ENCODE results near the gene CSMD2. TPM values are rescaled to one million over a fixed set of nuclear protein-coding genes. Genes with fewer than 3 reads are reported as not detected.

CSMD2 gene
- total and polyA plus RNA-seq, 12 donors, result 0.35 to 5.1 (median 1.5) TPM

DNA sequence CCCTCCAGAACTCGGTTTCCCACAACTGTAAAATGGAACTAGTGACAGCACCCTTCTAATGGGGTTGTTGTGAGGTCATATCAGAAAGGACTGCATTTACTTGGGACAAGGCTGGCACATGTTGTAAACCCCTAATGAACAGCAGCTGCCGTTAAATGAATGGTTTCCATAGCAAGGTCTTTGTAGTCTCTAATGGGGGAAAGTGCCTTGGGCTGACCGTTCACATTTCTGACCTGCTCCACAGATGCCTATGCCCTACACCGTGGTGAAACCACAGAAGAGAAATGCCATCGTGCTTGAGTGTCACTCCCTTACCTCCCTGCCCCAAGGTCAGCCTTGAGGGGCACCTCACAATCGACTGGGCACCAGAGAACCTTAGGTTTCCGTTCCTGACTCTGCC is 549.5 kb downstream of the CSMD2 start:
- TF ChIP-seq POLR2A (IDR thresholded peaks at IDR 0.05), result no peak
- TF ChIP-seq, protein P1, sequence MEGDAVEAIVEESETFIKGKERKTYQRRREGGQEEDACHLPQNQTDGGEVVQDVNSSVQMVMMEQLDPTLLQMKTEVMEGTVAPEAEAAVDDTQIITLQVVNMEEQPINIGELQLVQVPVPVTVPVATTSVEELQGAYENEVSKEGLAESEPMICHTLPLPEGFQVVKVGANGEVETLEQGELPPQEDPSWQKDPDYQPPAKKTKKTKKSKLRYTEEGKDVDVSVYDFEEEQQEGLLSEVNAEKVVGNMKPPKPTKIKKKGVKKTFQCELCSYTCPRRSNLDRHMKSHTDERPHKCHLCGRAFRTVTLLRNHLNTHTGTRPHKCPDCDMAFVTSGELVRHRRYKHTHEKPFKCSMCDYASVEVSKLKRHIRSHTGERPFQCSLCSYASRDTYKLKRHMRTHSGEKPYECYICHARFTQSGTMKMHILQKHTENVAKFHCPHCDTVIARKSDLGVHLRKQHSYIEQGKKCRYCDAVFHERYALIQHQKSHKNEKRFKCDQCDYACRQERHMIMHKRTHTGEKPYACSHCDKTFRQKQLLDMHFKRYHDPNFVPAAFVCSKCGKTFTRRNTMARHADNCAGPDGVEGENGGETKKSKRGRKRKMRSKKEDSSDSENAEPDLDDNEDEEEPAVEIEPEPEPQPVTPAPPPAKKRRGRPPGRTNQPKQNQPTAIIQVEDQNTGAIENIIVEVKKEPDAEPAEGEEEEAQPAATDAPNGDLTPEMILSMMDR (IDR thresholded peaks at IDR 0.05), result no peak

DNA sequence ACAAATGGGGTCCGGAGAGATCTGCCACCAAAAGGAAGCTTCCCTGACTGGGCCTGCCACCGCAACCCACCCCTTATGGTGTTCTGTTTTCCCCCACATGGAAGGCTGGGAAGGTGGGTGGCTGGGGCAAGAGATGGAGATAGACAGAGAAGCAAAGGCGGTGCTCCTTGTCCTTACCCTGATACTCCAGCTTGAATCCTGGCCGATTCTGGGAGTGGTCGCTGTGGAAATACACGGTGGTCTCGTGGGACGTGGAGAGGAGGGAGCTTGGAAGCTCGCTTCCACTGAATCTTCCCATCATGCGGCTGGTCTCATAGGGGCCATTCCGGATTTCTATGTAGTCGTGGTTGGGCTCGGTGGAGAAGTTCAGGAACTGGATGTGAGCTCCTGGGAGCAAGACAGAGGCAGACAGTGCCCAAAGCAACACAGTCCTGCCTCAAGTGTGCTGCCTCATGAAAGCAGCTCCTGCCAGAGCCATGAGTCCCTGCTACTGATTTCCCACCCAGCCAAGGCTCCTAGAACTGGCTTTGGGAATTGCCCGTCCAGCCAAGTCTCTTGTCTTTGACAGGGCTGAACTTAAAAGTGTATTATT is 554.1 kb downstream of the CSMD2 start:
- intact Hi-C loops (cut with DNase I), result loop anchor here (5.0 to 10.0 kb wide), 3 partner anchors 136 to 516 kb away; partner anchors contain the start of gene ZSCAN20 (in 2 of the 2)
- Histone ChIP-seq H3K9me3 (replicated peaks in 1 of 3) (no peaks in the 10 kb centered on the region), H3K4me3 (no peak overlapping the region), H3K36me3 (replicated peaks in 1 of 2) (no peaks in the 10 kb centered on the region), H3K27me3 (no peaks in the 10 kb centered on the region), H3K27ac (no peak overlapping the region), H3K4me1 (replicated peaks in 1 of 2) (no peaks in the 10 kb centered on the region)
- DNase-seq, result no peak
- TF ChIP-seq, protein P1 (IDR thresholded peaks at IDR 0.05), result no peak
- TF ChIP-seq POLR2A (IDR thresholded peaks at IDR 0.05), result no peak
- 78 to 87% (median 84%) methylated on average over 13 to 14 of the region's 14 CpGs for WGBS, 4 donors

More for the DNA sequence above, 549.5 kb downstream of the CSMD2 start:
- 49 to 55% (median 52%) methylated on average over 6 to 7 of the region's 7 CpGs for WGBS, 4 donors
- H3K4me3 ChIP-seq, result no peak overlapping the region
- H3K27ac ChIP-seq, result no peak overlapping the region
- no peak for DNase-seq
- H3K9me3 ChIP-seq (replicated peaks in 1 of 3), result no peaks in the 10 kb centered on the region
- intact Hi-C loops (cut with DNase I), result loop anchor here (10.0 kb wide), 2 partner anchors 141 to 521 kb away; partner anchors contain the start of gene ZSCAN20 (in 1 of the 2)
- no peaks in the 10 kb centered on the region for H3K4me1 ChIP-seq (replicated peaks in 1 of 2)
- H3K36me3 ChIP-seq (replicated peaks in 1 of 2), result no peaks in the 10 kb centered on the region
- no peaks in the 10 kb centered on the region for H3K27me3 ChIP-seq

DNA sequence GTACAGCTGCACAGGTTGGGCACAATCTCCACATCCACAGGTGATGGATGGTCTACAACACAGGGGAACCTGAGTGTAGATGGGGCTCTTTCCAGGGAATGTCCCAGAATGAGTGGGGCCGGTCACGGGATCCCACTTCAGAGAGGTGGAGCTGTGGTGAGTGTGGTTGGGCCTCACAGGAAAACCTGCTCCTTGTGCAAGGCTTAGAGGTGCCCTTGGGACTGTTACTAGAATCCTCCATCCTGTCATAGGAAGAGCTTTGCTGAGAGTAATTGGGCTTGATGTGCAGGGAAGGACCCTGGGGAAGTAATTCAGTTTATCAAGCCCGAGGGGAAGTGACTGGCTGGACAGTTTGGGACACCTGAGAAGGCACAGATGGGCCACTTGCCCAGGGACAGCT is 554.6 kb downstream of the CSMD2 start:
- H3K4me1 ChIP-seq (replicated peaks in 1 of 2), result no peaks in the 10 kb centered on the region
- 79 to 100% (median 84%) methylated on average over 1 to 3 of the region's 3 CpGs for WGBS, 4 donors
- no peaks in the 10 kb centered on the region for H3K27me3 ChIP-seq
- no peak overlapping the region for H3K27ac ChIP-seq
- no peak for DNase-seq
- TF ChIP-seq, protein P1 (IDR thresholded peaks at IDR 0.05), result no peak
- TF ChIP-seq POLR2A (IDR thresholded peaks at IDR 0.05), result no peak
- H3K4me3 ChIP-seq, result no peak overlapping the region
- H3K9me3 ChIP-seq (replicated peaks in 1 of 3), result no peaks in the 10 kb centered on the region
- H3K36me3 ChIP-seq (replicated peaks in 1 of 2), result no peaks in the 10 kb centered on the region
- intact Hi-C loops (cut with DNase I), result loop anchor here (5.0 to 10.0 kb wide), 3 partner anchors 136 to 516 kb away; partner anchors contain the start of gene ZSCAN20 (in 2 of the 2)

DNA sequence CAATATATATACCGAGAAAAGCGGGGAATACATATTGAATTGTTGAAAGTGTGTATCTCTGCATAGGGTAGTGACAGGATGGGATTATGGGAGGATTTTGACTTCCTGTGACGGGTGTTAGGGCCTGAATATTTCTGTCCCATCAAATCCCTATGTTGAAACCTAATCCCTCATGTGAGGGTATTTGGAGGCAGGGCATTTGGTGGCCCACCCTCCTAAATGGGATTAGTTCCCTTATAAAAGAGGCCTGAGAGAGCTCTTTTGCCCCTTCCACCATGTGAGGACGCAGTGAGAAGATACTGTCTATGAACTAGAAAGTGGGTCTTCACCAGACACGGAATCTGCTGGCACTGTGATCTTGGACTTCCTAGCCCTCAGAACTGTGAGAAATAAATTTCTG is 555.3 kb downstream of the CSMD2 start:
- TF ChIP-seq, protein P1 (IDR thresholded peaks at IDR 0.05), result no peak
- no peak for TF ChIP-seq POLR2A (IDR thresholded peaks at IDR 0.05)
- H3K36me3 ChIP-seq (replicated peaks in 1 of 2), result no peaks in the 10 kb centered on the region
- DNase-seq, result no peak
- no peak overlapping the region for H3K27ac ChIP-seq
- 93 to 98% (median 96%) methylated on average over 5 of the region's 5 CpGs for WGBS, 4 donors
- H3K4me1 ChIP-seq (replicated peaks in 1 of 2), result no peaks in the 10 kb centered on the region
- H3K9me3 ChIP-seq (replicated peaks in 1 of 3), result no peaks in the 10 kb centered on the region
- no peak overlapping the region for H3K4me3 ChIP-seq
- H3K27me3 ChIP-seq, result no peaks in the 10 kb centered on the region
- intact Hi-C loops (cut with DNase I), result loop anchor here (5.0 to 10.0 kb wide), 3 partner anchors 135 to 515 kb away; partner anchors contain the start of gene ZSCAN20 (in 2 of the 2)
